Measurements from ENCODE around the gene GDPD2.

The GDPD2 gene

GRCh38 chrX:70439016-70439415 lies 15.9 kb downstream of the GDPD2 start:
- Histone ChIP-seq H3K36me3 (ENCODE audit: insufficient read depth, low read length) (no peaks in the 10 kb centered on the region), H3K4me2 (ENCODE audit: low read length) (no peak overlapping the region), H3K4me3 (ENCODE audit: low read length) (no peak overlapping the region), H3K9me3 (replicated peaks; ENCODE audit: low read length) (no peaks in the 10 kb centered on the region), H3K4me1 (ENCODE audit: control insufficient read depth, insufficient read depth, low read length) (peaks cover 36% of the 10 kb centered on the region), H3K27me3 (ENCODE audit: control insufficient read depth, insufficient read depth, low read length) (peaks cover 7% of the 10 kb centered on the region), H3K9ac (ENCODE audit: low read depth, low read length) (no peak overlapping the region)

- Histone ChIP-seq H3K4me3 (ENCODE audit: low read length) (no peak overlapping the region), H3K9ac (ENCODE audit: low read depth, low read length) (no peak overlapping the region), H3K36me3 (ENCODE audit: insufficient read depth, low read length) (no peaks in the 10 kb centered on the region), H3K4me2 (ENCODE audit: low read length) (no peak overlapping the region), H3K27me3 (ENCODE audit: control insufficient read depth, insufficient read depth, low read length) (peaks cover 28% of the 10 kb centered on the region), H3K9me3 (replicated peaks; ENCODE audit: low read length) (no peaks in the 10 kb centered on the region), H3K4me1 (ENCODE audit: control insufficient read depth, insufficient read depth, low read length) (peaks cover 16% of the 10 kb centered on the region)
Observed at GRCh38 chrX:70442224-70442623, 19.1 kb downstream of the GDPD2 start.

GRCh38 chrX:70444326-70444945 lies 21.3 kb downstream of the GDPD2 start, which contains the start of gene DLG3:
Gene DLG3 (plus strand): TSS chrX:70444835. CDS start chrX:70445202, 367 bp downstream.
- no peaks in the 10 kb centered on the region for H3K9me3 ChIP-seq (replicated peaks; ENCODE audit: low read length)
- peak within 1 kb of the TSS; percentile 49 for H3K4me3 ChIP-seq (ENCODE audit: low read length)
- peaks cover 32% of the 10 kb centered on the region for H3K27me3 ChIP-seq (ENCODE audit: control insufficient read depth, insufficient read depth, low read length)
- peak within 1 kb of the TSS; percentile 65 for H3K4me2 ChIP-seq (ENCODE audit: low read length)
- no peaks in the 10 kb centered on the region for H3K36me3 ChIP-seq (ENCODE audit: insufficient read depth, low read length)
- H3K4me1 ChIP-seq (ENCODE audit: control insufficient read depth, insufficient read depth, low read length) = peaks cover under 1% of the 10 kb centered on the region
- no peak within 1 kb of the TSS for H3K9ac ChIP-seq (ENCODE audit: low read depth, low read length)

GRCh38 chrX:70444946-70445656 lies 22.0 kb downstream of the GDPD2 start:
- H3K27me3 ChIP-seq (ENCODE audit: control insufficient read depth, insufficient read depth, low read length) = peaks cover 32% of the 10 kb centered on the region
- H3K4me3 ChIP-seq (ENCODE audit: low read length) = peak overlapping the region; percentile 49
- no peaks in the 10 kb centered on the region for H3K9me3 ChIP-seq (replicated peaks; ENCODE audit: low read length)
- H3K4me1 ChIP-seq (ENCODE audit: control insufficient read depth, insufficient read depth, low read length) = no peaks in the 10 kb centered on the region
- peak overlapping the region; percentile 65 for H3K4me2 ChIP-seq (ENCODE audit: low read length)
- no peak overlapping the region for H3K9ac ChIP-seq (ENCODE audit: low read depth, low read length)
- no peaks in the 10 kb centered on the region for H3K36me3 ChIP-seq (ENCODE audit: insufficient read depth, low read length)

- Histone ChIP-seq H3K36me3 (ENCODE audit: insufficient read depth, low read length) (no peaks in the 10 kb centered on the region), H3K9me3 (replicated peaks; ENCODE audit: low read length) (no peaks in the 10 kb centered on the region), H3K4me2 (ENCODE audit: low read length) (no peak overlapping the region), H3K27me3 (ENCODE audit: control insufficient read depth, insufficient read depth, low read length) (peaks cover 32% of the 10 kb centered on the region), H3K4me3 (ENCODE audit: low read length) (no peak overlapping the region), H3K9ac (ENCODE audit: low read depth, low read length) (no peak overlapping the region), H3K4me1 (ENCODE audit: control insufficient read depth, insufficient read depth, low read length) (no peaks in the 10 kb centered on the region)
Observed at GRCh38 chrX:70445951-70446350, 22.8 kb downstream of the GDPD2 start.

- Histone ChIP-seq H3K4me3 (ENCODE audit: low read length) (no peak overlapping the region), H3K4me2 (ENCODE audit: low read length) (no peak overlapping the region), H3K9me3 (replicated peaks; ENCODE audit: low read length) (no peaks in the 10 kb centered on the region), H3K9ac (ENCODE audit: low read depth, low read length) (no peak overlapping the region), H3K36me3 (ENCODE audit: insufficient read depth, low read length) (no peaks in the 10 kb centered on the region), H3K27me3 (ENCODE audit: control insufficient read depth, insufficient read depth, low read length) (peaks cover 32% of the 10 kb centered on the region), H3K4me1 (ENCODE audit: control insufficient read depth, insufficient read depth, low read length) (no peaks in the 10 kb centered on the region)
Observed at GRCh38 chrX:70446380-70447350, 23.6 kb downstream of the GDPD2 start.

- Histone ChIP-seq H3K9me3 (replicated peaks; ENCODE audit: low read length) (no peaks in the 10 kb centered on the region), H3K4me3 (ENCODE audit: low read length) (no peak overlapping the region), H3K27me3 (ENCODE audit: control insufficient read depth, insufficient read depth, low read length) (peaks cover 22% of the 10 kb centered on the region), H3K36me3 (ENCODE audit: insufficient read depth, low read length) (no peaks in the 10 kb centered on the region), H3K4me2 (ENCODE audit: low read length) (no peak overlapping the region), H3K9ac (ENCODE audit: low read depth, low read length) (no peak overlapping the region), H3K4me1 (ENCODE audit: control insufficient read depth, insufficient read depth, low read length) (peaks cover under 1% of the 10 kb centered on the region)
Observed at GRCh38 chrX:70449457-70449966, 26.4 kb downstream of the GDPD2 start.

- H3K27me3 ChIP-seq (ENCODE audit: control insufficient read depth, insufficient read depth, low read length) = peaks cover 4% of the 10 kb centered on the region
- H3K4me2 ChIP-seq (ENCODE audit: low read length) = peak overlapping the region; percentile 86
- H3K4me1 ChIP-seq (ENCODE audit: control insufficient read depth, insufficient read depth, low read length) = peaks cover 4% of the 10 kb centered on the region
- peak overlapping the region; percentile 74 for H3K9ac ChIP-seq (ENCODE audit: low read depth, low read length)
- no peaks in the 10 kb centered on the region for H3K9me3 ChIP-seq (replicated peaks; ENCODE audit: low read length)
- H3K4me3 ChIP-seq (ENCODE audit: low read length) = peak overlapping the region; percentile 83
- no peaks in the 10 kb centered on the region for H3K36me3 ChIP-seq (ENCODE audit: insufficient read depth, low read length)
Observed at GRCh38 chrX:70452143-70452733, 29.1 kb downstream of the GDPD2 start.

GRCh38 chrX:70453024-70453618 lies 30.0 kb downstream of the GDPD2 start:
- H3K4me2 ChIP-seq (ENCODE audit: low read length) = peak overlapping the region; percentile 86
- H3K36me3 ChIP-seq (ENCODE audit: insufficient read depth, low read length) = no peaks in the 10 kb centered on the region
- H3K9me3 ChIP-seq (replicated peaks; ENCODE audit: low read length) = no peaks in the 10 kb centered on the region
- peak overlapping the region; percentile 74 for H3K9ac ChIP-seq (ENCODE audit: low read depth, low read length)
- no peaks in the 10 kb centered on the region for H3K27me3 ChIP-seq (ENCODE audit: control insufficient read depth, insufficient read depth, low read length)
- H3K4me1 ChIP-seq (ENCODE audit: control insufficient read depth, insufficient read depth, low read length) = peaks cover 4% of the 10 kb centered on the region
- peak overlapping the region; percentile 83 for H3K4me3 ChIP-seq (ENCODE audit: low read length)

GRCh38 chrX:70454441-70455365 lies 31.6 kb downstream of the GDPD2 start:
- H3K36me3 ChIP-seq (ENCODE audit: insufficient read depth, low read length) = no peaks in the 10 kb centered on the region
- no peak overlapping the region for H3K9ac ChIP-seq (ENCODE audit: low read depth, low read length)
- peaks cover 4% of the 10 kb centered on the region for H3K4me1 ChIP-seq (ENCODE audit: control insufficient read depth, insufficient read depth, low read length)
- H3K9me3 ChIP-seq (replicated peaks; ENCODE audit: low read length) = no peaks in the 10 kb centered on the region
- peak overlapping the region; percentile 58 for H3K4me3 ChIP-seq (ENCODE audit: low read length)
- H3K4me2 ChIP-seq (ENCODE audit: low read length) = peak overlapping the region; percentile 75
- H3K27me3 ChIP-seq (ENCODE audit: control insufficient read depth, insufficient read depth, low read length) = no peaks in the 10 kb centered on the region
